Measurements from ENCODE around the gene GNG12. TPM values are rescaled to one million over a fixed set of nuclear protein-coding genes. Genes with fewer than 3 reads are reported as not detected.

Gene GNG12
- total RNA-seq (2022; extraction: Qiagen RNA extraction) = 51.8 to 88.6 TPM (median 65.7 TPM) in 5 replicates

DNA sequence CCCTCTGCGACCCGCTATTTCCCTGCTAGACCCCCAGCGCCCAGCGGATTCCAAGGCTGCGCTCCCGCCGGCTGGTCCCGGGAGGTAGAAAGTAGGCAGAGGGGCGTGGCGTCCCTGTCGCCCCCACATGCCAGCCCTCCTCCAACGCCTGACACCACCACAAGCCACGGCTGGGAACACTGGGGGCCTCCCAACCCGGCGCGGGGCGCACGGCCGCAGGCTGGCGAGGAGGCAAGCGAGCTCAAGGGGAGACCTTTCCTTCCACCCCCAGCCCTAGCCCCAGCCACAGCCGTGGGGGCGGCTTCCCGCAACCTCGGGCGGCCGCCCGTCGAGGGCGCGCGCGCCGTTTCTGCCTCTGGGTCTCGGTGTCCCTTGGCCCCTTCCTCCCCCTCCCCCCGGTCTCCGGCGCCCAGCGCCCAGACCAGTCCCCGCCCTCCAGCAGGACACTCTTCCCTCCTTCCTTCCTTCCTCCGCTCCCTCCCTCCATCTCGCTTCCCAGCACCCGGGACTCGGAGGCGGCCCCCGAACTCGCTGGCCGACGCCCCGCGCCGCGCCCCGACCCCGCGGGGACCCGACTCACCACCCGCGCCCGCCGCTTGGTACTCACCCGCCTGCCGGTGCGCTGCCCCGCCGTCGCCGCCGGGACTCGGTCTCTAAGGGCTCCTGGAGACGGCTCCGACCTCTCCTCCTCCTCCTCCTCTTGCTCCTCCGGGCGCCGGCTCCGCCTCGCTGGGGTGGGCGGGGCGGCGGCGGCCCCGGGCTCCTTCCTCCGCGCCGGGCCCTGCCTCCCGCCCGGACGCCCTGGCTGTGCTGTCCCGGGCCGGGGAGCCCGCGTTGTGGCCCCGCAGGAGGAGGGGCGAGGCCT is at the start of gene GNG12:
Gene GNG12, minus strand, starts transcription at position 731 of the 865 bp plus-strand sequence. CDS start 125,781 bp downstream, outside the sequence.

DNA sequence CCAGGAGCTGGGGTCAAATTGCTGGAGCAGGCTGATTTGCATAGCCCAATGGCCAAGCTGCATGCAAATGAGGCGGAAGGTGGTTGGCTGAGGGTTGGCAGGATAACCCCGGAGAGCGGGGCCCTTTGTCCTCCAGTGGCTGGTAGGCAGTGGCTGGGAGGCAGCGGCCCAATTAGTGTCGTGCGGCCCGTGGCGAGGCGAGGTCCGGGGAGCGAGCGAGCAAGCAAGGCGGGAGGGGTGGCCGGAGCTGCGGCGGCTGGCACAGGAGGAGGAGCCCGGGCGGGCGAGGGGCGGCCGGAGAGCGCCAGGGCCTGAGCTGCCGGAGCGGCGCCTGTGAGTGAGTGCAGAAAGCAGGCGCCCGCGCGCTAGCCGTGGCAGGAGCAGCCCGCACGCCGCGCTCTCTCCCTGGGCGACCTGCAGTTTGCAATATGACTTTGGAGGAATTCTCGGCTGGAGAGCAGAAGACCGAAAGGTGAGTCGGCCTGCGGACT is 148.2 kb downstream of the GNG12 start, which contains the start of gene GADD45A:
Gene GADD45A, plus strand, starts transcription at position 135 of the 491 bp plus-strand sequence. Its CDS starts 294 bp downstream, at position 429.

Other genes starting within 250 kb of the GNG12 start
- gene GADD45A, start 148.3 kb downstream of the GNG12 start, total RNA-seq (2022; extraction: Qiagen RNA extraction) = 64.0 to 87.1 TPM (median 84.0 TPM) in 5 replicates
- gene DIRAS3, start 217.2 kb upstream of the GNG12 start, total RNA-seq (2022; extraction: Qiagen RNA extraction) = 0.85 to 1.2 TPM (median 1.1 TPM) in 5 replicates

Data from A549 treated with Hydrocortisone at 1 μM for 4 hours (cell line).